Measurements from ENCODE around the gene ZNF79. TPM values are rescaled to one million over a fixed set of nuclear protein-coding genes. Genes with fewer than 3 reads are reported as not detected.

The ZNF79 gene
- total RNA-seq, 2 donors from 2014 or later = 14.3 to 14.5 TPM

DNA sequence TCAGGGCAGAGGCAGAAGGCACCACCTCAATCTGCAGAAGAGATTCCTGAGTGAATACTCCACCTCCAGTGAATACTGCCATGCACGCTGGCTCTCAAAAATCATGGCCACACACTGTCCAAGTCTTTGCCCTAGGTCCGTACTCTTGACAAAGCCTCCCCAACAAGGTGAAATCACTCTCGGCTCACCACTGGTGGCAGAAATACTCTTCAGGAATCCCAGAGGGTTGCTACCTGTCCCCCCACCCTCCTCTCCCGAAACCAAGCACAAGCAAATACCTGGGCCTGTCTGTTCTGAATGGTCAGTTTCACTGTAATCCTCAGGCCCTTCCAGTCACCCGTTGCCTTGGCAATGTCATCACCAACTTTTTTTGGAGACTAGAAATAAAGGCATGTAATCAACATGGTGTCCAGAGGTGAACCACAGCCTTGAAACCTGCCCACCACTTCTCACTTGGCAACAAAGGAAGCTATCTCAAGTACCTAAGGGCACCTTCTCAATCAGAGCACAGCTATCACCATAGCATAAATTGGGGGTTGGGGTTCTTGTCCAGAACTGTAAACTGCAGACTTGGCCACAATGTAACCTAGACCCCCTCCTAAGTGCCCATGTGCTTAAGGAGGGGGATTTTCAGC, 25.3 kb downstream of the ZNF79 start:
- TF ChIP-seq, protein P1, sequence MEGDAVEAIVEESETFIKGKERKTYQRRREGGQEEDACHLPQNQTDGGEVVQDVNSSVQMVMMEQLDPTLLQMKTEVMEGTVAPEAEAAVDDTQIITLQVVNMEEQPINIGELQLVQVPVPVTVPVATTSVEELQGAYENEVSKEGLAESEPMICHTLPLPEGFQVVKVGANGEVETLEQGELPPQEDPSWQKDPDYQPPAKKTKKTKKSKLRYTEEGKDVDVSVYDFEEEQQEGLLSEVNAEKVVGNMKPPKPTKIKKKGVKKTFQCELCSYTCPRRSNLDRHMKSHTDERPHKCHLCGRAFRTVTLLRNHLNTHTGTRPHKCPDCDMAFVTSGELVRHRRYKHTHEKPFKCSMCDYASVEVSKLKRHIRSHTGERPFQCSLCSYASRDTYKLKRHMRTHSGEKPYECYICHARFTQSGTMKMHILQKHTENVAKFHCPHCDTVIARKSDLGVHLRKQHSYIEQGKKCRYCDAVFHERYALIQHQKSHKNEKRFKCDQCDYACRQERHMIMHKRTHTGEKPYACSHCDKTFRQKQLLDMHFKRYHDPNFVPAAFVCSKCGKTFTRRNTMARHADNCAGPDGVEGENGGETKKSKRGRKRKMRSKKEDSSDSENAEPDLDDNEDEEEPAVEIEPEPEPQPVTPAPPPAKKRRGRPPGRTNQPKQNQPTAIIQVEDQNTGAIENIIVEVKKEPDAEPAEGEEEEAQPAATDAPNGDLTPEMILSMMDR (IDR thresholded peaks at IDR 0.05) = no peak
- TF ChIP-seq POLR2A (IDR thresholded peaks at IDR 0.05) = no peak
- TF ChIP-seq POLR2AphosphoS5 (IDR thresholded peaks at IDR 0.05) = no peak
- Histone ChIP-seq H3K4me1 (replicated peaks) (peaks cover 16% of the 10 kb centered on the region), H3K9me3 (no peaks in the 10 kb centered on the region), H3K4me3 (peak overlapping the region; percentile 70 to 78), H3K27ac (peak overlapping the region; percentile 93 to 94), H3K27me3 (replicated peaks; ENCODE audit: insufficient read depth) (no peaks in the 10 kb centered on the region), H3K36me3 (peaks cover 9 to 19% of the 10 kb centered on the region in 2 donors)
- DNase-seq (ENCODE audit: low spot score) = no peak
- intact Hi-C loops (cut with DNase I) = no loop called here
- WGBS = 42% methylated on average over 5 of the region's 5 CpGs

GRCh38 chr9:127450243-127450760, 26.1 kb downstream of the ZNF79 start:
- intact Hi-C loops (cut with DNase I) = no loop called here
- Histone ChIP-seq H3K36me3 (peaks cover 2 to 12% of the 10 kb centered on the region in 2 donors), H3K9me3 (no peaks in the 10 kb centered on the region), H3K4me3 (peak overlapping the region; percentile 70 to 78), H3K27ac (peak overlapping the region; percentile 93 to 94), H3K4me1 (replicated peaks) (peaks cover 16% of the 10 kb centered on the region), H3K27me3 (replicated peaks; ENCODE audit: insufficient read depth) (no peaks in the 10 kb centered on the region)
- WGBS = 2% methylated on average over 14 of the region's 14 CpGs
- TF ChIP-seq, protein P1 (IDR thresholded peaks at IDR 0.05) = no peak
- TF ChIP-seq POLR2AphosphoS5 (IDR thresholded peaks at IDR 0.05) (no peak), POLR2A (IDR thresholded peaks at IDR 0.05) (no peak)
- no peak for DNase-seq (ENCODE audit: low spot score)

DNA sequence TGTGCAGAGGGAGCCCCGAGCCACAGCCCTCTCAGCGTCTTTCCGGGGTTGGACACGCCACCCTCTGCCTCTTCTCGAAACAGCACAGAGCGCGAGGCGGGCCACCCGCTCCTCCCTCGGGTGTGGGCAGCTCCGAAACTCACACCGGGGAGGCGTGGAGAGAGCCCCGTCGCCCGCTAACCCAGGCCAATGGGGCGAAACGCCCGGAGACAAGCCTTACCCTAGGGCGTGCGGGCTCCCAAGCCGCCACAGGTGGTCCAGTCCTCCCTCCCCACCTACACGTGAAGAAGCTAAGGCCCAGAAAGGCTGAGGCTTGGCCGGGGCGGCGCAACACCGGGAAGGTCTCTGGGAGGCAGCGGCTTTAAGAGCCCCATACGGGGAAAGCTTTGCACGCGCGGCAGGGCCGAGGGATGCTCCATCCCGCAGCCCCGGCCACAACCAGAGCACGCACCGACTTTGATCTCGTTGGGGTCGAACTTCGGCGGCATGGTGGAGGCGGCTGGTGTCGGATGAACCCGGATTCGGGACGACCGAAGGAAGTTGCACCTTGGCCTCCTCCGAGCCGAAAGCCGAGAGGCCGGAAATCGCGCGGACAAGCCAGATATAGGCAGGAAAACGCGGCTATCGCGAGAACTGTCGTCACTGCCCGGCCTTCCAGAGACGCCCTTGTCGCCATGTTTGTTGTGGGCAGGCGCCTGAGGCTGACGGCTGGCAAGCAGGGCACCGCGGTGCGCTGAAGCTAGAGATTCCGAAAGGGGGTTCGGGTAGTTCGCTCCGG, 26.8 kb downstream of the ZNF79 start, which contains the start of the genes LRSAM1 and RPL12:
TSS of gene LRSAM1 (plus strand) at position 681 of the 778 bp plus-strand sequence. CDS start 3,018 bp downstream, outside the sequence.
TSS of gene RPL12 (minus strand) at position 577 of the 778 bp plus-strand sequence. CDS start at position 488, 89 bp downstream.
- H3K4me1 ChIP-seq (replicated peaks) = peaks cover 16% of the 10 kb centered on the region
- TF ChIP-seq POLR2A (IDR thresholded peaks at IDR 0.05) = peak; percentile 96
- TF ChIP-seq, protein P1 (IDR thresholded peaks at IDR 0.05) = peak in 1 of 4 experiments; percentile 10
- TF ChIP-seq POLR2AphosphoS5 (IDR thresholded peaks at IDR 0.05) = peak; percentile 99
- whole genome bisulfite sequencing = under 1% methylated on average over 61 of the region's 71 CpGs
- peaks cover 0 to 12% of the 10 kb centered on the region in 2 donors for H3K36me3 ChIP-seq
- H3K27me3 ChIP-seq (replicated peaks; ENCODE audit: insufficient read depth) = no peaks in the 10 kb centered on the region
- peak; percentile 96 for DNase-seq (ENCODE audit: low spot score)
- peak within 1 kb of the TSS; percentile 93 to 94 for H3K27ac ChIP-seq
- H3K4me3 ChIP-seq = peak within 1 kb of the TSS; percentile 70 to 78
- no peaks in the 10 kb centered on the region for H3K9me3 ChIP-seq
- intact Hi-C loops (cut with DNase I) = no loop called here

GRCh38 chr9:127451608-127451857, 27.4 kb downstream of the ZNF79 start:
- no peaks in the 10 kb centered on the region for H3K27me3 ChIP-seq (replicated peaks; ENCODE audit: insufficient read depth)
- under 1% methylated on average over 14 of the region's 14 CpGs for WGBS
- peak overlapping the region; percentile 70 to 78 for H3K4me3 ChIP-seq
- H3K9me3 ChIP-seq = no peaks in the 10 kb centered on the region
- H3K36me3 ChIP-seq = peaks cover 0 to 12% of the 10 kb centered on the region in 2 donors
- H3K4me1 ChIP-seq (replicated peaks) = peaks cover 16% of the 10 kb centered on the region
- TF ChIP-seq POLR2A (IDR thresholded peaks at IDR 0.05) = peak; percentile 38
- TF ChIP-seq, protein P1 (IDR thresholded peaks at IDR 0.05) = no peak
- no peak for TF ChIP-seq POLR2AphosphoS5 (IDR thresholded peaks at IDR 0.05)
- intact Hi-C loops (cut with DNase I) = no loop called here
- DNase-seq (ENCODE audit: low spot score) = no peak
- peak overlapping the region; percentile 93 to 94 for H3K27ac ChIP-seq

Measured in prostate gland (tissue), 2 donors.